ENCODE data around the gene OR12D3. TPM values are rescaled to one million over a fixed set of nuclear protein-coding genes. Genes with fewer than 3 reads are reported as not detected.
"Not testable (repeated sequence)": the region's sequence is repeated elsewhere in the genome, so short reads cannot be mapped to it uniquely, and the experiment has no call there.

OR12D3 gene, protein sequence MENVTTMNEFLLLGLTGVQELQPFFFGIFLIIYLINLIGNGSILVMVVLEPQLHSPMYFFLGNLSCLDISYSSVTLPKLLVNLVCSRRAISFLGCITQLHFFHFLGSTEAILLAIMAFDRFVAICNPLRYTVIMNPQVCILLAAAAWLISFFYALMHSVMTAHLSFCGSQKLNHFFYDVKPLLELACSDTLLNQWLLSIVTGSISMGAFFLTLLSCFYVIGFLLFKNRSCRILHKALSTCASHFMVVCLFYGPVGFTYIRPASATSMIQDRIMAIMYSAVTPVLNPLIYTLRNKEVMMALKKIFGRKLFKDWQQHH
- polyA plus RNA-seq (ENCODE audit: insufficient read length), result not detected
- long read RNA-seq, donor 1, result 0 reads
- long read RNA-seq, donor 2, result 0 reads
- long read RNA-seq, donor 3, result 0 reads
- long read RNA-seq, donor 4, result 0 reads
- long read RNA-seq, donor 5, result 0 reads
- long read RNA-seq, donor 6, result 0 reads
- long read RNA-seq, donor 7, result 0 reads
- long read RNA-seq, donor 8, result 0 reads

DNA sequence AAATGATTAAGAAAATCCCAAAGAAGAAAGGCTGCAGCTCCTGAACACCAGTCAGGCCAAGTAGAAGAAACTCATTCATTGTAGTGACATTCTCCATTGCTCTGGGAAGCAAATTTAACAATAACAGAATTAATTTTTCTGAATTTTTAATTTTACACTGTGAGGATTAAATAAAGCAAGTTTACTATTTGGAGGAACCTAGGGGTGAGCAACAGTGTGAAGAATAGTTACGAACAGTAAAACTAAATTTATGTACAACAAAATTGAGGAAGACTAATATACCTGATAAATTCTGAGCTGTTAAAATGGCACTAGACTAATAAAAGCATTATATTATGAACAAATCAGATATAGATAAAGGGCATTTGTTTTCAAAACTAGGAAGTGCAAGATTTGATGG, at the start of gene OR12D3:
Gene OR12D3 (minus strand): TSS at position 101 of the 400 bp plus-strand sequence. CDS start 4 bp downstream, at position 97.
- DNase-seq, result no peak

DNA sequence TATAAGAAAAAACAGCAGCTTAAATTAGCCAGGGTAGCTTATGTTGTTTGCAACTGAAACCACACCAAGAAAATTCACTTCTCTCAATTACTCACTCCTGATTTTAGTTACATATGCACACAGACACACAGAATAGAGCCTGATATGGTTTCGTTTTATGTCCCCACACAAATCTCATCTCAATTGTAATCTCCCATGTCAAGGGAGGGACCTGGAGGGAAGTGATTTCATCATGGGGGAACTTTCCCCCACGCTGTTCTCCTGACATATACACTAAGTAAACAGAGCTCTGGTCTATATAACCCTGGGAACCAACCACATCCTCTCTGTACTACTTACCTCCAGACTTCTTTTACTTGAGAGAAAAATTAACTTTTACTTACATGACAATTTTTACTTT, 49.5 kb upstream of the OR12D3 start:
- DNase-seq, result no peak

DNA sequence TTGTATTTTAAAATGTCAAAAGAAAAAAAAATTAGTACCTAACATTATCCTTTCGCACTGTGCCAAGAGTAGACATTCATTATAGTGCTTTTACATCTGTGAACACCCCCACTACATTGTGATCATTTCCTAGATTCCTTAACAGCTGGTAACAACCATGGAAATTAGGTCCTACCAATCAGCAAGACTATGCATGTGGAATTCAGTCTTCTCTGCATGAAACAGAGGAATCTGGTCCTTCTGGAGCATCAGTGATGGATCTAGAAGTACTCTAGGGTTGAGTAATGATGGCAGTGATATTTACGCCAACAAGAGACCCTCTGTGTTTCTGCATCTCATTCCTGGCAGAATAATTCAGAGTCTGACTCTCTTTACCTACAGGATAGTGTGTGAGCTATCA, 49.1 kb upstream of the OR12D3 start:
- DNase-seq, result no peak

DNA sequence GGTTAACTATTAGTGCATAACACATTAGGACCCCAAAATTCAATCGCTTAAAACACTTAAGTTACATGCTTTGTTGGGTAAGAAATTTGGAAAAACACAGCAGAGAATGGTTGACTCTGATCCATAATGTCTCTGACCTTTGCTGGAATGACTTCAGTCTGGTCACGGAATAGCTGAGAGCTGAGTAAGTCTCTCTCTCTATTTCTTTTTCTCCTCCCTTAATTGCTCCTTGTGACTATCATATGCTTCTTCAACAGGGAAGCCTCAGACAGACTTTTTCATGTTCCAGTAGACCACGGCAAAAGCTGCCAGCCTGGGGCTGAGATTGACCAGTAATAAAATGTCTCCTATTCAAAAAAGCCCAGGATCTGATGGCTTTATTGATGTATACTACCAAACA, 44.4 kb upstream of the OR12D3 start:
- no peak for DNase-seq

DNA sequence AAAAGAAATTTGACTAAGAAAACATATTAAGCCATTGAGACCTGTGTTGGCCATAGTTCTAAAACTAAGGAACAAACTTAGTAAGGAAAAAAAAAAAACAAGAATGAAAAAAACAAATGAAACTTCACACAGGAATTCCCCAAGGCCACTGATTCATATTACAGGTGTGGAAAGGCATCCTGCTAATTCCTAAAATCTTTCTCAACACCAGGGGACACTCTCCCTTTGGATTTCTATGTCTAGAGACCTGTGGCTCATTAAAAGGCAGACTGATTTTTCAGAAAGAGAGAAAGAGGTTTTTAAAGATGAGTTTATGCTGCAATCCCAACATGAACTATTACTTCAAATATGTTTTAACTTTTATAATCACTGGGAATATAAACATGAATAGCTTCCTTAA, 39.5 kb upstream of the OR12D3 start, which contains the start of gene OR12D1:
Gene OR12D1 (plus strand): TSS at position 341 of the 400 bp plus-strand sequence.
- no peak for DNase-seq

DNA sequence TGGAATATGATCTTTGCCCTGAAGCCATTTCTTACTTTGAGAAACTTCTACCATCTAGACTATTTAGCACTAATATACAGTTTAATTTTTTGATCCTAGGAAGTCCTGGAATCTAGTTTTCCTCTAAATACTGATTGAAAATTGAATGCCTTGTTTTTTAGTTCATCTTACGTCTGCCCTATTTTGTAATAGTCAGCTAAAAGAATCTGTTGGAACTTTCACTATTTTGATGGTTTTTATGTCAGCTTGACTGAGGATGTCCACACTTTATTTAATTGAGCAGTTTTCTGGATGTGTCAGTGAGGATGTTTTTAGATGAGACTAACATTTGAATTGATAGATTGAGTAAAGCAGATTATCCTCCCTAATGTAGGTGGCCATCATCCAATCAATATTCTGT, 28.7 kb upstream of the OR12D3 start:
- no peak for DNase-seq

DNA sequence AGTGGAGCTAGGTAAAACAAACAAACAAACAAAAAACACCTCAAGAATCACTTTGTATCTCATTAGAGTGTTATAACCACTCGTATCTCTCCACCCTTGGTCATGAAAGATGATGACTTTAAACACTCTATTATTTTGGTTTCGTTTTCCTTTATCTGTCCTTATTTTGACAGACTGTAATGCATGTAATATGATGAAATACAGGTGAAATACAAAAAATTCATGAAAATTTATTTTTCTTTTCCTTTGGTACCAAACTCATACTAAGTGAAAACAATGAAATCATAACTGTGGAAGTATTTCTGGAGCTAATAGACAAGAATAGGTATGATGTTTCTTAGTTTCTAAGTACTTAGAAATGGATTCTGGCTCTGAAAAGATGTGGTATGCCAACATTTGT, 24.4 kb upstream of the OR12D3 start:
- no peak for DNase-seq

DNA sequence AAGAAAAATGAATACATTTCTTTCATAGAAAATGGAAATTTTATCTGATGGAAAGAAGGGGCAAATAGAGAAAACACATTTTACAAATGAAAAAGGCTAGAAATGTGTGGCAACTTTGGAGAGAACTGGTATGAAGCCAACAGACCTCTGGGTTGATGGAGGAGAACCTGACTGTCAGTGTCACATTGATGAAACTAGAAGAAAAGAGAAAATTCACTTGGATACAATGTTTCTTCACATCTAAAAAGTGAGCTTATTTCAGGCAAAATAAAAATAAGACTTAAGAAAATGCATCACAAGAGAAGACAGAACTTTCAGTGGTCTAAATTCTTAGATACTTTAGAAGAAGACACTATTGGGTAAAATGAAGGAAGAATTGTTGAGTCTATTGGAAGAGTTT, 20.2 kb upstream of the OR12D3 start, which contains the start of gene OR12D2:
Gene OR12D2 (plus strand): TSS at position 301 of the 400 bp plus-strand sequence. CDS start 1,069 bp downstream, outside the sequence.
- no peak for DNase-seq

DNA sequence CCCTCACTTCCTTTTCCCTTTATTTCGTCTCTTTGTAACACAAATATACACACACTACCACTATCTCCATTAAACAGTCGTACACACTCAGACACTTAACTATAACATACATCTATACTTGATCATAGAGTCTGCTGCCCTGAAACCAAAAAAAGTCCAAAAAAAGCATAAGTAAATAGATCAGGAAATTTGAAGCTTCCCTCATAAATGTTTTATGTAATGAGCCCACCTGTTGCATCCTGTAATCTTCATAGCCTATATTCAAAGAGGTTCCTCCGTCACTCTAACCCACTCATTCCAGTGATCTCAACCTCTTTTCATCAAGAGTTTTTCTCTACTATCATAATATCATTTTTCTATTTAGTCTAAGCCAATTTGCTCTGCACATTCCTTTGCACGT, 13.4 kb upstream of the OR12D3 start:
- no peak for DNase-seq

DNA sequence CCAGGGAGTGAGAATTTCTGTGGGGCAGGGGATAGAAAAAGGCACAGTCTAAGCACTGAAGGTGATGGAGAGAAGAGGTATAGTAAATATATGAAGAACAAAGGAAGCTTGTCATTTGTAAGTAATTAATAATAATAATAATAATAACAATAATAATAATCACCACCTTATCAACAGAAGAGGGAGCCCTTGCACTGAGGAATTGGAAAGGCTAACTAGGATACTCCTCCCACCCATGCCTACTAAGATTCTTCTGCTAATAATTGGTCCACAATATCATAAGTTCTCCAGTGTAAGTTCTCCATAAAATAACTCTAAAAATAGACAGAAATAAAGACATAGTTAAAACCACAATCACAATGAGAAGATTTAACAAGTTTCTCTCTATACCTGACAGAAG, 912 bp upstream of the OR12D3 start:
- DNase-seq, result no peak

DNA sequence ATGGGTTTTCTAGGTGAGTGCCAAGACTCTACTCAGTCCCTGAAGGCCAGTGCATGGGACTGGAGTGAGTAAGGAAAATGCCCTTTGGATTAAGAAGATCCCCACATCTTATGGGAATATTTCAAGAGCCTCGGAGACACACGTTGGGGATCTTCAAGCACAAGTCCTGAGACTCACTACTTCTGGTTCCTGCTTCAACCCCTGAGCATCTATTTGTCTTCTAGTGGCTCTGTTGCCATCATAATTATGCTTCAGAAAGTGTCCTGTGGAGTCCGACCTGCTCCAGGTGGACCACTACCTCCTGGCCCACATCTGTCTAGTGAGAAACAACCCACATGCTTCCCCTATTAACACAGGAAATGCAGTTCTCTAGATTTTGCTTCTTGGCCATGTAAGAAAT, 6.3 kb downstream of the OR12D3 start, which contains the start of gene OR5V1:
Gene OR5V1 (minus strand): TSS at position 101 of the 400 bp plus-strand sequence. CDS start 12,670 bp downstream, outside the sequence.
- no peak for DNase-seq

DNA sequence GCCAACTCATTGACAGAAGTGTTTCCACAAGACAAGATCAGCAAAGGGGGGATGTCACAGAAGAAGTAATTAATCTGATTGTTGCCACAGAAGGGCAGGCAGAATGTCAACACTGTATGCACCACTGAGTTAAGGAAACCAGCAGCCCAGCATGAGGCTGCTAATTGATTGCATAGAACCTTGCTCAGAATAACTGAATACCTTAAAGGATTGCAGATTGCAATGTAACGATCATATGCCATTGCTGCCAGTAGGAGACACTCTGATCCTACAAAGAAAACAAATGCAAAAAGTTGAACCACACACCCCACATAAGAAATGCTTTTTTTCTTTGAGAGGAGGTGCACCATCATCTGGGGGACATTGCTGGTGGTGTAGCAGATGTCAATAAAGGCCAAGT, 19.5 kb downstream of the OR12D3 start:
- no peak for DNase-seq

DNA sequence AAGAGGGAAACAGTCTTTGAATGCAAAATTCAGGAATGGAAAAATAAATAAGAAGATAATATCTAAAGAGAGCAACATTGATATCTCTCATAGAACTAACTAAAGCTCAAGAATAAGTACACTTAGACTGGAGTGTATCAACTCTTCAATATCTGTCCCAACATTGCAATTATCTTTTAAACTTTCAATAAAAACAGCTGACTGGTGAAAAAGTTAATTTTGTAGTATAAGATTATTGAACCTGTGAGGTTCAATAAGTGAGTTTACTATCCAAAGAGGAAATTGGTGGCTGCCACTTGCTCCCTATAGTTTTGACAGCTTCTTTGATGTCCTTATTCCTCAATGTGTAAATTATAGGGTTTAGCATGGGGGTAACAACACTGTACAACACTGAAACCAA, 20.1 kb downstream of the OR12D3 start:
- DNase-seq, result no peak

DNA sequence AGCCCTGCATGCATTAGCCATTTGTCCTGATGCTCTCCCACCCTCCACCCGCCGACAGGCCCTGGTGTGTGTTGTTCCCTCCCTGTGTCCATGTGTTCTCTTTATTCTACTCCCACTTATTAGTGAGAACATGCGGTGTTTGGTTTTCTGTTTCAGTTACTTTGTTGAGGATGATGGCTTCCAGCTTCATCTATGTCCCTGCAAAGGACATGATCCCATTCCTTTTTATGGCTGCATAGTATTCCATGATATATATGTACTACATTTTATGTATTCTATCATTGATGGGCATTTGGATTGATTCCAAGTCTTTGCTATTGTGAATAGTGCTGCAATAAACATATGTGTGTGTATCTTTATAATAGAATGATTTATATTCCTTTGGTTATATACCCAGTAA, 25.7 kb downstream of the OR12D3 start:
- DNase-seq, result not testable (repeated sequence)

DNA sequence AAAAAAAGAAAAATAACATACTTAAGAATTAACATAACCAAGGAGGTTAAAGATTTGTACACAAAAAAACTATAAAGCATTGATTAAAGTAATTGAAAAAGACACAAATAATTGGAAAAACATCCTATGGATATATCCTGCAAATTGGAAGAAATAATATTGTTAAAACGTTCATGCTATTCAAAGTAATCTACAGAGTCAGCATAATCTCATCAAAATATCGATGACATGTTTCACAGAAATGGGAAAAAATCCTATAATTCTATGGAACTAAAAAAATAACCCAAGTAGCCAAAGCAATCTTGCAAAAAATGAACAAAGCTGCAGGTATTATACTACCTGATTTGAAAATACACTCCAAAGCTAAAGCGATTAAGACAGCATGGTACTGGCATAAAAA, 29.7 kb downstream of the OR12D3 start:
- no peak for DNase-seq

DNA sequence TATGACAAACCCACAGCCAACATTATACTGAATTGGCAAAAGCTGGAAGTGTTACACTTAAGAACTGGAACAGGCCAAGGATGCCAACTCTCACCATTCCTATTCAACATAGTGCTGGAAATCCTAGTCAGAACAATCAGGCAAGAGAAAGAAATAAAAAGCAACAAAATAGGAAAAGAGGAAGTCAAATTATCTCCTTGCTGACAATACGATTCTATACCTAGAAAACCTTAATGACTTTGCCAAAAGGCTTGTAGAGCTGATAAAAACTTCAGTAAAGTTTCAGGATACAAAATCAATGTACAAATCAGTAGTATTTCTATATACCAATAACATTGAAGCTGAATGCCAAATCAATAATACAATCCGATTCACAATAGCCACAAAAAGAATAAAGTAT, 38.8 kb downstream of the OR12D3 start:
- no peak for DNase-seq

DNA sequence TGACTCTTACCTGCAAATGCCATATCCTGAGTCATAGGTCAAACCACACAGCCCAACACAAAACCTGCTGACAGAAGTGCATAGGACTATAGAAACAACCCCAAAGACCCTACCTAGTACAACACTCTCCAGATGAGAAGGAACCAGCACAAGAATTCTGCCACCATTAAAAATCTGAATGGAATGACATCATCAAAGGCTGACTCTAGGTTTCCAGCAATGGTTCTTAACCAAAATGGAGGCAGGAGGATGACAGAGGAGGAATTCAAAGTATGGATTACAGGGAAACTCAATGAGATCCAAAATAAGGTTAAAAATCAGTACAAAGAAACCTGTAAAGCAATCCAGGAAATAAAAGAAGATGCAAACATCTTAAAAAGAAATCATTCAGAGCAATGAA, 42.4 kb downstream of the OR12D3 start:
- no peak for DNase-seq

DNA sequence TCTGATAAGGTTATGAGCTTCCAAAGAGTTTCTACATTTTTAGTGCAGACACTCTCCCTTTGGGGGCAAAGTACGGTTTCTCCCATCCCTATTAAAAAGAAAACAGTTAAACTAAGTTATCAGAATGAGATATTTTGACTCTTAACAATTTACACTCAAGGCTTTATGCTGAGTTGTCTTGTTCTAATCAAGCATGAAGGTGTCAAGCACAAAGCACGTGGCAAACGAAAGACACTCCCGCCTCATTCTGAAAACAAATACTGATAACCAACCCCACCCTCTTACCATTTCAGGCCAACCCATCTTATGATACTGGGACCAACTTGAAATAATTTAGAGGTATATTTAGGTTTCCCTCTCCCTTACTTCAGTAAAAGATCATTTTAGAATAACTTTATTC, 49.3 kb downstream of the OR12D3 start:
- no peak for DNase-seq

Other genes with a start within 250 kb of the OR12D3 start
- gene OR2J2, start 204.4 kb downstream of the OR12D3 start, polyA plus RNA-seq (ENCODE audit: insufficient read length), result not detected
- 0.13 TPM for gene OR14J1, start 73.6 kb downstream of the OR12D3 start, polyA plus RNA-seq (ENCODE audit: insufficient read length)
- not detected for gene OR5V1, start 6.4 kb downstream of the OR12D3 start, polyA plus RNA-seq (ENCODE audit: insufficient read length)
- gene OR12D2, start 20.3 kb upstream of the OR12D3 start, polyA plus RNA-seq (ENCODE audit: insufficient read length), result not detected
- not detected for gene OR12D1, start 39.6 kb upstream of the OR12D3 start, polyA plus RNA-seq (ENCODE audit: insufficient read length)
- not detected for gene OR10C1, start 64.0 kb upstream of the OR12D3 start, polyA plus RNA-seq (ENCODE audit: insufficient read length)
- not detected for gene OR11A1, start 81.8 kb upstream of the OR12D3 start, polyA plus RNA-seq (ENCODE audit: insufficient read length)
- gene OR2H1, start 81.9 kb upstream of the OR12D3 start, polyA plus RNA-seq (ENCODE audit: insufficient read length), result not detected
- gene MAS1L, start 112.7 kb upstream of the OR12D3 start, polyA plus RNA-seq (ENCODE audit: insufficient read length), result not detected
- 2.3 TPM for gene UBD, start 184.4 kb upstream of the OR12D3 start, polyA plus RNA-seq (ENCODE audit: insufficient read length)
- 0.20 TPM for gene OR2H2, start 209.8 kb upstream of the OR12D3 start, polyA plus RNA-seq (ENCODE audit: insufficient read length)